Activated naive CD4-positive, alpha-beta T cell treated with anti-CD3 and anti-CD28 coated beads for 36 hours (primary cell): ENCODE results near the gene P2RY6. TPM values are rescaled to one million over a fixed set of nuclear protein-coding genes. Genes with fewer than 3 reads are reported as not detected.

Experiments
- CTCF ChIA-PET: fragments of 350-600 bp; sonication (Branson Sonifier 250); formaldehyde crosslinking; loops from one replicate; lab custom pipeline; 2021; ENCODE audit warnings: antibody characterized with exemption; lab: Charles Lee
- DNase-seq: peaks from one replicate; pipeline ENCODE4 v3.0.0-alpha.2; 2020
- H3K27ac Mint-ChIP-seq: one replicate; pipeline ENCODE4 v1.8.0; 2021; ENCODE audit warnings: mild to moderate bottlenecking, mixed read lengths
- H3K27me3 Mint-ChIP-seq: one replicate; pipeline ENCODE4 v1.8.0; 2021; ENCODE audit warnings: low read depth, mixed read lengths
- H3K36me3 Mint-ChIP-seq: one replicate; pipeline ENCODE4 v1.8.0; 2021; ENCODE audit warnings: low read depth, mixed read lengths
- H3K4me1 Mint-ChIP-seq: one replicate; pipeline ENCODE4 v1.8.0; 2021; ENCODE audit warnings: low read depth, mixed read lengths
- H3K4me3 Mint-ChIP-seq: one replicate; pipeline ENCODE4 v1.8.0; 2021; ENCODE audit warnings: mild to moderate bottlenecking, moderate library complexity, mixed read lengths
- H3K9me3 Mint-ChIP-seq: one replicate; pipeline ENCODE4 v1.8.0; 2021; ENCODE audit warnings: mixed read lengths
- intact Hi-C: fragments of 100-400 bp; cut with micrococcal nuclease; formaldehyde crosslinking; loops from one replicate; pipeline ENCODE4 v1.15.1; 2023
- total RNA-seq, 2 experiments: library from RNA; stranded (reverse); gene quantifications; one replicate each; pipeline ENCODE4 v1.2.3, GENCODE V29; 2021

The P2RY6 gene
- total RNA-seq, 2 experiments from 2014 or later, result not detected

DNA sequence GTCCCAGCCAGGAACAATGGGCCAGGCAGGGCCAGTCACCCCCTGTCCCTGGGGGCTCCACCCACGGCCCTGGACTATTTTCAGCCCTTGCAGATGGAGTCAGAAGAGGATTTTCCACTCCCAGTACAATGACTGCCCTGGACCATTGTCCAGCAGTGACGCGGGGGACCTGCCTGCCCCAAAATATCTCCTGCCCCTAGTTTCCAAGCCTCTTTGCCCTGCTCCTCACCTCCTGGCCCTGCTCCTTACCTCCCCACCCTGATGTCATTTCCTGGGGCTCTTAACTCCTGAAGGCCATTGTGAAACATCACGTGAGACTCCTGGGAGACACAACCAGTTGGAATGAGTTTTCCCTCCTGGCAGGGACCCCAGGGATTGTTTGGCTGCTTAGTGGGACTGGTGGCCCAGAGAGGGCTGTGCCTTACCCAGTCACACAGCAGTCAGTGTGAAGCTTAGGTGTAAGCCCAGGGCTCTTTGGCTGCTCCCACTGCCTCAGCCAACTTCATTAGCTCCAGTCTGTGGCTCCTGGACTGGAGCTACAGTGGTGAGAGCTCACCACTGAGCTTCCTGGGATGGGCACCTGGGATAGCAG lies 31.9 kb upstream of the P2RY6 start:
- intact Hi-C loops, result loop anchor here (5.0 kb wide), 1 partner anchor 518 kb away; no protein-coding TSS in a partner anchor
- CTCF ChIA-PET, result interaction anchor here (0.5 to 0.8 kb wide), 2 partner anchors 274 to 282 kb away, joined by 3 to 4 read pairs; no protein-coding TSS in a partner anchor
- Mint-ChIP-seq H3K9me3 (no peaks in the 10 kb centered on the region), H3K27me3 (no peaks in the 10 kb centered on the region), H3K36me3 (no peaks in the 10 kb centered on the region), H3K4me1 (no peaks in the 10 kb centered on the region), H3K4me3 (no peak overlapping the region), H3K27ac (no peak overlapping the region)
- DNase-seq, result peak; percentile 2

DNA sequence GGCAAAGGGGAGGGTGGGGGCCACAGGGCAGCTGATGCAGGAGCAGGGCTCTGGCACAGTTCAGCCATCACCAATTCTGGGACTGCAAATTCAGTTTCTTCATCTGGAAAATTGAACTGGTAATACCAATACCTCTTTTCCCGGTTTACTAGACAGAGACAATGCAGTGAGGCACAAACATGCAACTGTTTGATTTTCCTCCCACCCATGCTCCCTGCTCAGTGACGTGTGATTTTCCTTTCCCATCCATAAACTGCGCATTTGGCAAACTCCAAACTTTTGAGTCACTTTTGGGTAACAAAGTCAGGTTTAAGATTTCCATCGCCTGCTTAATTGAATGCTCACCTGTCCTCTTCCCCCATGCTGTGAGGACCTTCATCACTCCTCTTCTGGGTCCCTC lies 30.8 kb upstream of the P2RY6 start:
- no peaks in the 10 kb centered on the region for H3K4me1 Mint-ChIP-seq
- no peaks in the 10 kb centered on the region for H3K36me3 Mint-ChIP-seq
- H3K9me3 Mint-ChIP-seq, result no peaks in the 10 kb centered on the region
- no peak for DNase-seq
- intact Hi-C loops, result loop anchor here (5.0 kb wide), 1 partner anchor 519 kb away; no protein-coding TSS in a partner anchor
- no peak overlapping the region for H3K4me3 Mint-ChIP-seq
- H3K27ac Mint-ChIP-seq, result no peak overlapping the region
- CTCF ChIA-PET, result interaction anchor here (0.8 kb wide), 1 partner anchor 275 kb away, joined by 3 read pairs; no protein-coding TSS in a partner anchor
- H3K27me3 Mint-ChIP-seq, result no peaks in the 10 kb centered on the region

DNA sequence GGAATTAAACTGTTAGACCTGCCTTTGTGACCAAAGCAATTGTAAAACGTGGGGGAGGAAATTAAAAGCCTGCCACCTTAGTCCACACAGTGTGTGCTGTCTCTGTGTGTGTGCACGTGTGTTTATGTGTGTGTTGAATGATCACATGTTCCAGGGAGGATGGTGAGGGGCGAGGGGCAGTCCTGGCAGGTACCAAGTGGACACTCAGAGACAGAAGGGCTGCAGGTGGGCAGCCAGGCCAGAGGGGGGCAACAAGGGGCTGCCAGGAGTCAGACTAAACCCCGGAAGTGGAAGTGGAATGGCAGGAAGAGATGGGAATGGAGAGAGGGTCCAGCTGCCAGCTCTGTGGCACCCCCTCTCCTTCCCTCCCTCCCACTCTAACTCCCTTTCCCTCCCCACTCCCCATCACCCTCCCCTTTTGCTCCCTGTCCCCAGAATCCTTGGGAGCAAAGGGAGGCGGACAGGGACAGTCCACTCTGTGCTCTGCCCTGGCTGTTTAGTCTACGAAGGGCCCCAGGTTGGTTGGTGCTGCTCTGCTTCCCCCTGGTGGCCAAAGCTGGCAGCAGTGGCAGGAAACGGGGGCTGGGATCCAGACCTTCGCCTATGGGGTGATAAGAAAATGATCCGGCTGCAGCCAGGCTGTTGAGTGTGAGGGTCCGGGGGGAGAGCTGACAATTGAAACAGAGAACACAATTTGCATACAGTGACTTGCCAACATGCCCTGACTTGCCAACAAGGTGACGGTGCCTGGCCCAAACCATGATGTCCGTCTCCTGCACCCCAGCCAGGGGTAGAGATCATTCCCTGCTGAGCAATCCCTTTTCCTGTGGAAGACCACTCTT lies 29.7 kb upstream of the P2RY6 start:
- no peaks in the 10 kb centered on the region for H3K27me3 Mint-ChIP-seq
- H3K4me1 Mint-ChIP-seq, result peaks cover 2% of the 10 kb centered on the region
- no peak overlapping the region for H3K27ac Mint-ChIP-seq
- CTCF ChIA-PET, result interaction anchor here (0.5 to 1.2 kb wide), 4 partner anchors 57 to 513 kb away, joined by 3 to 4 read pairs (median 4); no protein-coding TSS in a partner anchor
- DNase-seq, result peak; percentile 80
- intact Hi-C loops, result loop anchor here (1.0 to 5.0 kb wide), 3 partner anchors 57 to 520 kb away; no protein-coding TSS in a partner anchor
- no peaks in the 10 kb centered on the region for H3K9me3 Mint-ChIP-seq
- no peaks in the 10 kb centered on the region for H3K36me3 Mint-ChIP-seq
- H3K4me3 Mint-ChIP-seq, result no peak overlapping the region

DNA sequence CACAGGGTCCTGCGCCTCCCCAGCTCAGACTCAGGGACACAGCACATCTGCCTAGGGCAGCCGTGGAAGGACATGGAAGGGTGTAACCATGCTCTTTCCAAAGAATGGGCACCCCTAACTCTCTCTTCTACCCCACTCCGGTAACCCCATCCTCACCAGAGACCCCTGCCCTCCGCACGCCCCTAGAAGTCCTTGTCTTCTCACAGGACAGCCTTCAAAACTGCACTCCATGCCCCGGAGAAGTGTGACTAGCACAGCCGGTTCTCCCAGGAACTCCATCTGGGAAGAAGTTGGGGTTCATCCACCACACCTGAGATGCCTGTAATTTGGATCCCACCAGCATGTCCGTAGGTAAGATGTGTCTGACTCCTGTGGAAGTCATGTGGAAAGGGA lies 29.0 kb upstream of the P2RY6 start:
- Mint-ChIP-seq H3K36me3 (no peaks in the 10 kb centered on the region), H3K4me3 (no peak overlapping the region), H3K27me3 (no peaks in the 10 kb centered on the region), H3K27ac (no peak overlapping the region), H3K9me3 (no peaks in the 10 kb centered on the region), H3K4me1 (peaks cover 2% of the 10 kb centered on the region)
- intact Hi-C loops, result loop anchor here (2.0 to 5.0 kb wide), 2 partner anchors 406 to 521 kb away; no protein-coding TSS in a partner anchor
- DNase-seq, result peak; percentile 1
- CTCF ChIA-PET, result interaction anchor here (0.8 to 1.9 kb wide), 3 partner anchors 10 to 64 kb away, joined by 4 to 6 read pairs (median 4); no protein-coding TSS in a partner anchor

DNA sequence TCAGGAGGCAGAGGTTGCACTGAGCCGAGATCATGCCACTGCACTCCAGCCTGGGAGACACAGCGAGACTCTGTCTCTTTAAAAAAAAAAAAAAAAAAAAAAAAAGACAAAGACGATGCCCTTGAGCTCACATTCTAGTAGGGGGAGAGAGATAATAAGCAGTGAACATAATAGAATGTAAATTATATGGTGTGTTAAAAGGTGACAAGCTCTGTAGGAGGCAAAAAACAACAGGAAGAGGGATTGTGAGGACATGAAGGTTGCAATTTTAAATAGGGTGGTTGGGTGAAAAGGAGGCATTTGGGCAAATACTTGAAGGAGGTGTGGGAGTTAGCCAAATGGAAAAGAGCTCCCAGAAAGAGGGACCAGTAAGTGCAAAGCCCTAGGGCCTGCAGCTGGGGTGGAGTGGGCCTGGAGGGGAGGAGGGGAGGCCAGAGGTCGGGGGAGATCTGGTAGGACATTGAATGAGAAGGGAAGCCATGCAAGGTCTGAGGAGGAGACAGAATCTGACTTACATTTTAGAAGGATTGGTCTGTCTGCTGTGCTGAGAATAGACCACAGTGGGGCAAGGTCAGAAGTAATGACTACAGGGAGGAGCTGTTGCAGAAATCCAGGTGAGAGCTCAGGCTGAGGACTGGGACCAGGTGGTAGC lies 27.4 kb upstream of the P2RY6 start:
- no peak overlapping the region for H3K4me3 Mint-ChIP-seq
- no peaks in the 10 kb centered on the region for H3K27me3 Mint-ChIP-seq
- H3K36me3 Mint-ChIP-seq, result no peaks in the 10 kb centered on the region
- H3K4me1 Mint-ChIP-seq, result peaks cover 4% of the 10 kb centered on the region
- H3K9me3 Mint-ChIP-seq, result no peaks in the 10 kb centered on the region
- DNase-seq, result no peak
- no peak overlapping the region for H3K27ac Mint-ChIP-seq
- CTCF ChIA-PET, result interaction anchor here (0.7 to 1.9 kb wide), 6 partner anchors 12 to 350 kb away, joined by 3 to 6 read pairs (median 3); no protein-coding TSS in a partner anchor
- intact Hi-C loops, result loop anchor here (5.0 kb wide), 1 partner anchor 522 kb away; no protein-coding TSS in a partner anchor

DNA sequence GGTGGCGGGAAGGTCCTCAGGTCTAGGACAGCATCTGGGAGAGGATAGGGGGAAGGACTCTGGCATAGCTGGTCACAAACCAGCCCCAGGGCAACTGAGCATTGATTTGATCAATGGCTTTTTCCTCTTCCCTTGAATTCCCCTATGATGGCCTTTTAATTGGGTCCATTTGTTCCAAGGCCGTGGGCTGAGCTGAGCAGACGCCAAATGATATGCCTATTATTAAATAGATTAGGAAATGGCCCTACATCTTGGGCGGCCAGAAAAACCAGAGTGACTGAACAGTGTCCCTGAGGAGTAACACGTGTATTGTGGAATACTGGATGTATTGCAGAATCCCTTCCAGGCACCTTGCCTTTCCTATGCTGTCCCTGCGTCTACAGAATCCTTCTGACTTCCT lies 26.7 kb upstream of the P2RY6 start:
- Mint-ChIP-seq H3K4me1 (peaks cover 4% of the 10 kb centered on the region), H3K27ac (no peak overlapping the region), H3K9me3 (no peaks in the 10 kb centered on the region), H3K27me3 (no peaks in the 10 kb centered on the region), H3K36me3 (no peaks in the 10 kb centered on the region), H3K4me3 (no peak overlapping the region)
- intact Hi-C loops, result no loop called here
- CTCF ChIA-PET, result interaction anchor here (0.8 to 1.0 kb wide), 2 partner anchors 62 to 69 kb away, joined by 3 read pairs; no protein-coding TSS in a partner anchor
- DNase-seq, result no peak

DNA sequence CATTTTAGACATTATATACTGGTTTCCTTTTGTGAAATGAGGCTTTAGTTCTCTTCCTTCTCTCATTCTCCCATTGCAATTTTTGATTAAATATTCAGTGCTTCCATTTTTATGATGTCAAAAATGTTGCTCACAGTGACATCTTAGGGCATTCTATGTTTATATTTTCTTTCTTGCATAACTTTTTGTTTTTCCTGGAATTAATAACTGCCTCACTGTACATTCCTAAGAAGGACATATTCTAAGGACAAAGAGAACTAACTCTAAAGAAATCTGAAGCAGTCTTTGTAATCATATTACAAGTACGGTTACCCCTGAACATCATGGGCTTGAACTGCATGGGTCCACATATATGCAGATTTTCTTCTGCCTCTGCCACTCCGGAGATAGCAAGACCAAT lies 25.8 kb upstream of the P2RY6 start:
- intact Hi-C loops, result no loop called here
- H3K9me3 Mint-ChIP-seq, result no peaks in the 10 kb centered on the region
- H3K27me3 Mint-ChIP-seq, result no peaks in the 10 kb centered on the region
- DNase-seq, result no peak
- no peak overlapping the region for H3K4me3 Mint-ChIP-seq
- H3K4me1 Mint-ChIP-seq, result peaks cover 4% of the 10 kb centered on the region
- no peak overlapping the region for H3K27ac Mint-ChIP-seq
- CTCF ChIA-PET, result no interaction called here
- no peaks in the 10 kb centered on the region for H3K36me3 Mint-ChIP-seq

DNA sequence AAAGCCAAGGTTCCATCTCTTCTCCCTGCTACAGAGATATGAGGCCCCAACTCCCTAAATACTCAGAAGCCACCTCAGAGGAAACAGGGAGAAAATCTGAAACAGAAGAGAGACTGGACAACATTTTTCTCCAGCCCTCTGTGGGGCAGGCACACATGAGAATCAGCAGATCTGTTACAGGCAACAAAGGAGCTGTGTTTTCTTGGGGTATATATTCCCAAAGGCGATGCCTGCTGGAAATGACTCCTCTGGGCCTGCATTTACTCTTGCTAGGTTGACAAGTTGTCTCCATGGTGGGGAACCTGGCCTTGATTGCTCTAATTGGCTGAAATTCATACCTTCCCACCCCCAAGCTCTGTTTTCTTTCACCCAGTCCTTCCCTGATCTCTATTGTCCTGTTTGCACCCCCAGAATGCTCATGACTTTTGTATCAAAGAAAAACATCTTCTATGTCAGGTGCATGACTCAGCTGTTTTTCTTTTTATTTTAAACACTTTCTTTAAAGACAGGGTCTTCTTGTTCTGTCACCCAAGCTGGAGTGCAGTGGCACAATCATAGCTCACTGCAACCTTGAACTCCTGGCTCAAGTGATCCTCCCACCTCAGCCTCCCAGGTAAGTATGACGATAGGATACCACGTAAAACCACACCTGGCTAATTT lies 23.5 kb upstream of the P2RY6 start:
- Mint-ChIP-seq H3K27me3 (no peaks in the 10 kb centered on the region), H3K4me1 (peaks cover 4% of the 10 kb centered on the region), H3K27ac (no peak overlapping the region), H3K36me3 (no peaks in the 10 kb centered on the region), H3K9me3 (no peaks in the 10 kb centered on the region), H3K4me3 (no peak overlapping the region)
- no peak for DNase-seq
- CTCF ChIA-PET, result interaction anchor here (0.6 to 1.3 kb wide), 4 partner anchors 12 to 114 kb away, joined by 3 to 4 read pairs (median 4); no protein-coding TSS in a partner anchor
- intact Hi-C loops, result no loop called here

DNA sequence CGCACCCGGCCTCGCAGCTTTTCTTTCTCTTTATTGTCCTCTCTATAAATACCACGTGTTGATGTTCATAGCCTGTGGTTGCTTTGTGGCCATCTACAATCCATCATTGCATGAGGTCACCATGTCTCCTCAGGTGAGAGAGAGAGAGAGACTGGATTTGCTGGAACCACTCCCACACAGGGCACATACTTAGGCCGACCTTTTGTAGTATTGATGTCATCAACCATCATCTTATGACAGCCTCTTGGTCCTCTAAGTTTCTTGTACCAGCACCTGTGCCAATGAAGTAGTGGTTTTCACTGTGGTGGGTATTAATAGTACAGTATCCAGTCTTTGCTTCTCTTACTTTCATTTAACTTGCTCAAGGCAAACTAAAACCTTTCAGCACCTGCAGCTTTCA lies 22.8 kb upstream of the P2RY6 start:
- Mint-ChIP-seq H3K9me3 (no peaks in the 10 kb centered on the region), H3K4me3 (no peak overlapping the region), H3K27ac (no peak overlapping the region), H3K36me3 (no peaks in the 10 kb centered on the region), H3K4me1 (peaks cover 4% of the 10 kb centered on the region), H3K27me3 (no peaks in the 10 kb centered on the region)
- DNase-seq, result no peak
- intact Hi-C loops, result no loop called here
- CTCF ChIA-PET, result interaction anchor here (0.6 to 1.3 kb wide), 4 partner anchors 13 to 115 kb away, joined by 3 to 4 read pairs (median 4); no protein-coding TSS in a partner anchor

DNA sequence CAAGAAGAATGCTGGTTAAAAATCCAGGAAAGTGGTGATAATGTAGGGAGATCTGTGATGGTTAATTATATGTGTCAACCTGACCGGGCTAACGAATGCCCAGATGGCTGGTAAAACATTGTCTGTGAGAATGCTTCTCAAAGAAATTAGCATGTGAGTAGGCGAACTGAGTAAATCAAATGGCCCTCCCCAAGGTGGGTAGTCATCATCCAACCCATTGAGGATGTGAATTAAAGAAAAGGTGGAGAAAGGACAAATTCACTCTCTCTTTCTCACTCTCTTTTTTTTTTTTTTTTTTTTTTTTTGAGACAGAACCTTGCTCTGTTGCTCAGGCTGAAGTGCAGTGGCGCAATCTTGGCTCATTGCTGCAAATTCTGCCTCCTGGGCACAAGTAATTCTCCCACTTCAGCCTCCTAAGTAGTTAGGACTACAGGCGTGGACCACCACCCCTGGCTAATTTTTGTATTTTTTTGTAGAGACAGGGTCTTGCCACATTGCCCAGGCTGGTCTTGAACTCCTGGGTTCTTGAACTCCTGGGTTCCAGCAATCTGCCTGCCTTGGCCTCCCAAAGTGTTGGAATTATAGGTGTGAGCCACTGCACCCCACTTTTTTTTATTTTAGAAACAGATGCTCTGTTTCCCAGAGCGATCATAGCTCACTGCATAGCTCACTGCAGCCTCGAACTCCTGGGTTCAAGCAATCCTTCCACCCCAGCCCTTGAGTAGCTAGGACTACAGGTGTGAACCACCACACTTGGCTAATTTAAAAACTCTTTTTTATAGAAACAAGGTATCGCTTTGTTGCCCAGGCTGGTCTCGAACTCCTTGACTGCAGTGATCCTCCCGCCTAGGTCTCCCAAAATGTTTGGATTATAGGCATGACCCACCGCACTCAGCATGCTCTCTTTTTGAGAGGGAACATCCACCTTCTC lies 22.0 kb upstream of the P2RY6 start:
- Mint-ChIP-seq H3K36me3 (no peaks in the 10 kb centered on the region), H3K9me3 (no peaks in the 10 kb centered on the region), H3K4me3 (no peak overlapping the region), H3K27me3 (no peaks in the 10 kb centered on the region), H3K27ac (no peak overlapping the region), H3K4me1 (peaks cover 4% of the 10 kb centered on the region)
- peak; percentile 18 for DNase-seq
- CTCF ChIA-PET, result no interaction called here
- intact Hi-C loops, result no loop called here
